ENCODE results near the gene JAKMIP1.
A peak's percentile ranks its signal among the peaks of the same experiment; 100 is the strongest.

Gene JAKMIP1

DNA sequence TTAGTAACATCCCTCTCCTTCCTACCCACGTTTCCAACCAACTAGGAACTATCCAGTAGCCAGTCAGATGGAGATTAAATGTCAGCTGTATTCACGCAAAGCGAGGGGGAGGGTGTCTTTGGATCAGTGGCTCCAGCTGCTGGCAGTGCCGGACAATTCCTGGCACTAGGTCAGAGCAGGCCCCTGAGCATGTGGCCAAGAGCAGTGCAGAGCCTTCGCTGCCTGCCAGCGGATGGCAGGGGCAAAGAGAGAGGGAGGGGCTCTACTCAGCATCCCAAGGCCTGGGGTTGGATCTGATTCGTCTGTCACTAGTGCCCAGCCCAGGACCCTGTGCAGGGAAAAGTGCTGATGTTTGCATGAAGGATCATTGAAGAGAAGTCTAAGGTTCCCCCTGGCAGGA lies 28.7 kb upstream of the JAKMIP1 start:
- no peak for DNase-seq (ENCODE audit: low read depth, low spot score)
- TF ChIP-seq, protein P1, sequence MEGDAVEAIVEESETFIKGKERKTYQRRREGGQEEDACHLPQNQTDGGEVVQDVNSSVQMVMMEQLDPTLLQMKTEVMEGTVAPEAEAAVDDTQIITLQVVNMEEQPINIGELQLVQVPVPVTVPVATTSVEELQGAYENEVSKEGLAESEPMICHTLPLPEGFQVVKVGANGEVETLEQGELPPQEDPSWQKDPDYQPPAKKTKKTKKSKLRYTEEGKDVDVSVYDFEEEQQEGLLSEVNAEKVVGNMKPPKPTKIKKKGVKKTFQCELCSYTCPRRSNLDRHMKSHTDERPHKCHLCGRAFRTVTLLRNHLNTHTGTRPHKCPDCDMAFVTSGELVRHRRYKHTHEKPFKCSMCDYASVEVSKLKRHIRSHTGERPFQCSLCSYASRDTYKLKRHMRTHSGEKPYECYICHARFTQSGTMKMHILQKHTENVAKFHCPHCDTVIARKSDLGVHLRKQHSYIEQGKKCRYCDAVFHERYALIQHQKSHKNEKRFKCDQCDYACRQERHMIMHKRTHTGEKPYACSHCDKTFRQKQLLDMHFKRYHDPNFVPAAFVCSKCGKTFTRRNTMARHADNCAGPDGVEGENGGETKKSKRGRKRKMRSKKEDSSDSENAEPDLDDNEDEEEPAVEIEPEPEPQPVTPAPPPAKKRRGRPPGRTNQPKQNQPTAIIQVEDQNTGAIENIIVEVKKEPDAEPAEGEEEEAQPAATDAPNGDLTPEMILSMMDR (IDR thresholded peaks at IDR 0.05; ENCODE audit: low read depth, low read length): no peak
- in situ Hi-C loops (cut with HindIII; ENCODE audit: low sequenced_read_pairs): no loop called here
- H3K4me3 ChIP-seq (ENCODE audit: low read depth, low read length): no peak overlapping the region

DNA sequence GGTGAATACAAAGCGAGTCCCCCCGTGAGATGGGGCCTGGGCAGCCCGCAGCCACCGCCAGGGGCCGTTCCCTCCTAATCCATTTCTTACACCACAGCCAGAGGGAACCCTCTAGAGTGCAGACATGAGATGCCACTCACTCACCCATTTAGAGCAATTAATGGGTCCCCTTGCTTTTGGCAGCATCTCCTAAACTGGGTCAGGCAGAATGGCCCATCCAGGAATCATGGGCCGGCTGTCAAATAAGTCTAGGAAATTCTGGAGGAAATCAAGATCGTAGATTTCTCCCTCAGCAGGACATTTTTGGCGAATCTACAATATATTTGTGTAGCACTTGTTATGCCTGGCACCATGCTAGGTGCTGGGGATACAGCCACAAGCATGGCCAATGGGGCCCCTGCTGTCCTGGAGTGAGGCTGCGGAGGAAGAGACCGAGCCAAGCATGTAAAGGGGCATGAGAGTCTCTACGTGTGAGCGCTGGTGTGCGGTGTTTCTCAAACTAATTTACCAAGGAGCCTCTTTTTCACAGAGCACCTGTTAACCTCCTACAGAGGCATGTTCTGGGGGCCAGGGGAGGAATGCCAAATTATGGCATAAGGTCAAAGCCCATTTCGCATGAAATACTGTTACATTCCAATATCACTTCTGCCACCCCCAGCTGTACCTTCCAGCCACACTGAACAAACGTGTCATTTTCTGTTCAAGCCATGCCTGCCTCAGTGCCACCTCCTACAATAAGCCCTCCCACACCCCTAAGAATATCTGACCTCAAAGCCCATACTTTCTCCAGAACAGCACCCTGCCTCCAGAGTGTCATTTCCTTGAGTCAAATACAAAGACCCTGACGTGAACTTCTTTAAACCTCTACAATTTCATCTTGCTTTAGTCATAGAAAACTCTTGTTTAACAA lies 28.1 kb upstream of the JAKMIP1 start:
- no peak overlapping the region for H3K4me3 ChIP-seq (ENCODE audit: low read depth, low read length)
- no peak for DNase-seq (ENCODE audit: low read depth, low spot score)
- TF ChIP-seq, protein P1 (IDR thresholded peaks at IDR 0.05; ENCODE audit: low read depth, low read length): no peak
- in situ Hi-C loops (cut with HindIII; ENCODE audit: low sequenced_read_pairs): no loop called here

DNA sequence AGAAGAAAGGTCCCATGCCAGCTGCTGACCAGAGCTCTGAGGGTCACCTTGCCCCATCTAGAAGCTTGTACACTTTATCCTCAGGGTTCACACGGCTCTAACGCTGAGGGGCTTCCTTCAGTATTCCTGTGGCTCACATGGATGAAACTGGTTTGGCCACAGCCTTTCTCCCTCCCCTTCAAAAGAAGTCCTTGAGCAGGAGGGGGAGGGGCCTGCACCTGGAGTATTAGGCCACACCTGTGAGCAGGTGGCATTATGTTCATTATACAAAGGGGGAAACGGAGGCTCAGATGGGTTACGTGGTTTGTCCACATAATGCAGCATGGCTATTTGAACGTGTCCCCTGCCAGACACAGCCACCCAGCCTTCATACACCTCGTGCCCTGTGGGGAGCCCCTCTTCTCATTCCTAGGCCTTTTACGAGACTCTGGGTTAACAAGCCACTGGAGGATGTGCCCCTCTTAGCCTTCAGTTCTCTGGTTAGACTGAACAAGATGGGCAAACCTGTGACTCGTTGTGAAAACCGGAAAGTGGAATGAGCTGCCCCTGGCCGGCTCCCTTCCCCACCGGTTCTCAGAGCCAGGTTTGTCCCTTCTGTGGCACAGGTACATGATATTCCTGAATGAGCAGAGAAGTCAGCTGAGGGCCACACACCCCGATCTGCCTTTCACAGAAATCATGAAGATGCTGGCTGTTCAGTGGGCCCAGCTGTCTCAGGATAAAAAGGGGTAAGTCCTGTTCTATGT lies 27.2 kb upstream of the JAKMIP1 start:
- in situ Hi-C loops (cut with HindIII; ENCODE audit: low sequenced_read_pairs): no loop called here
- no peak overlapping the region for H3K4me3 ChIP-seq (ENCODE audit: low read depth, low read length)
- TF ChIP-seq, protein P1 (IDR thresholded peaks at IDR 0.05; ENCODE audit: low read depth, low read length): no peak
- no peak for DNase-seq (ENCODE audit: low read depth, low spot score)

DNA sequence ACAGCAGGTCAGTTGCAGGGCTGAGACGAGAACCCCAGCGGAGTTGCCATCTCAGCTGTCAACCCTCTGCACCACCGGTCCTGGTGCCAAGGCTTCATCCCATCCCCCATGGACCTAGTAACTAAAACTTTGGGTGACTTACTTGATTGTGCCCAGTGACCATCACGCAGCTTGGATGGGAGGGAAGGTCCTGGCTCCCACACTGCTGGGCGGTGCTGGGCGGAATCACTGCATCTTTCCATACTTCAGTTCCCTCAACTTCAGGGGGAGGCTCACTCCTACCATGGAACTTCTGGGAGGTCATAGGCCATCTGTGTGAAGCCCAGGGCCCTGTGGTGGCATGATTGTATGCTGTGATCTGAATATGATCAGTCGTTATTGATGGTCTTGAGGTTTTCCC lies 26.2 kb upstream of the JAKMIP1 start:
- in situ Hi-C loops (cut with HindIII; ENCODE audit: low sequenced_read_pairs): no loop called here
- TF ChIP-seq, protein P1 (IDR thresholded peaks at IDR 0.05; ENCODE audit: low read depth, low read length): no peak

DNA sequence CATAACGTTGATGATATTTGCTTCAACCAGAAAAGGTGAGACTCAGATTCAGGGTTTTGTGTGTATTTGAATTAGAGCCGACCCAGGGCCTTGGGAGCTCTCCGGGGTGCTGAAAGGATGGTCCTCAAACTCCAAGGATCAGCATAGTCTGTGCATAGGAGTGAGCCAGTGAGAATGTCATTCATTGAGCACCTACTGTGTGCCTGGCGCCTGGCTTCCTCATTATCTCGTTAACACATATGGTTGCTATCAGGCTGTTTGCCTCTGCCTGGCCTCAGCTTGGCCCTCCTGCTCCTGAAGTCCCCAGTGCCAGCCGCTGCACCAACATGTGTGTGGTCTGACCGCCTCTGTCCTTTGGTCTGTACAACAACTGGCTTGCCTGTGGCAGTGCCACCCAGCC lies 25.1 kb upstream of the JAKMIP1 start:
- peak; percentile 15 for DNase-seq (ENCODE audit: low read depth, low spot score)
- TF ChIP-seq, protein P1 (IDR thresholded peaks at IDR 0.05; ENCODE audit: low read depth, low read length): no peak
- H3K4me3 ChIP-seq (ENCODE audit: low read depth, low read length): no peak overlapping the region
- in situ Hi-C loops (cut with HindIII; ENCODE audit: low sequenced_read_pairs): no loop called here

More for the DNA sequence above, 26.2 kb upstream of the JAKMIP1 start:
- no peak for DNase-seq (ENCODE audit: low read depth, low spot score)
- H3K4me3 ChIP-seq (ENCODE audit: low read depth, low read length): no peak overlapping the region

DNA sequence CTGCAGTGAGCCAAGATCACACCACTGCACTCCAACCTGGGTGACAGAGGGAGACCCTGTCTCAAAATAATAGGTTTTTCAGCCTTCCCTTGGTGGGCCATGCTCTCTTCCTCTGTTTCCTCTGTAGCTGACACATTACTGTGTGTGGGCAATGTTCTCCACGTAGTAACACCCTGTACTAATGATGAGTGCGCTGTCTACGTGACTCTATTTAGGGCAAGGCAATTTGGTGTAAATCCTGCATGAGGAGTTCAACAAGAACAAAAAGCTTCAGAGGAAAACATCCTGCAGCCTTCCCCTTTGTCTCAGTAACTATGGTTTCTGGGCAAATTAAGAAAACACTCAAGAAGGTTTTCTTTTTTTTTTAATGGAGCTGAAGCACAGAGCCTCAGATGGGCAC lies 24.4 kb upstream of the JAKMIP1 start:
- in situ Hi-C loops (cut with HindIII; ENCODE audit: low sequenced_read_pairs): no loop called here
- TF ChIP-seq, protein P1 (IDR thresholded peaks at IDR 0.05; ENCODE audit: low read depth, low read length): no peak
- no peak overlapping the region for H3K4me3 ChIP-seq (ENCODE audit: low read depth, low read length)
- no peak for DNase-seq (ENCODE audit: low read depth, low spot score)
